ENCODE results near the gene APBA2. TPM values are rescaled to one million over a fixed set of nuclear protein-coding genes. Genes with fewer than 3 reads are reported as not detected.

APBA2 gene
- total RNA-seq, 4 donors from 2014 or later, result 3.3 to 5.4 (median 4.5) TPM

- Histone ChIP-seq H3K9me3 (no peaks in the 10 kb centered on the region), H3K27me3 (peaks cover 0 to 6% of the 10 kb centered on the region in 2 donors), H3K36me3 (no peaks in the 10 kb centered on the region), H3K4me3 (no peak overlapping the region), H3K27ac (no peak overlapping the region), H3K4me1 (peaks cover 0 to 14% (median 3%) of the 10 kb centered on the region in 4 donors)
- TF ChIP-seq POLR2A (IDR thresholded peaks at IDR 0.05), result no peak
- TF ChIP-seq CTCF (IDR thresholded peaks at IDR 0.05), result no peak
- TF ChIP-seq EP300 (IDR thresholded peaks at IDR 0.05), result no peak
- DNase-seq (ENCODE audit: low spot score in 2 of 2), result no peak
- WGBS, 2 donors, result 85 to 92% methylated on average over 20 of the region's 20 CpGs
Observed at GRCh38 chr15:29117778-29118177, 232.0 kb downstream of the APBA2 start.

GRCh38 chr15:29119847-29120246, 234.1 kb downstream of the APBA2 start:
- Histone ChIP-seq H3K4me1 (peaks cover 0 to 12% (median 3%) of the 10 kb centered on the region in 4 donors), H3K27me3 (peaks cover 0 to 4% of the 10 kb centered on the region in 2 donors), H3K4me3 (no peak overlapping the region), H3K36me3 (no peaks in the 10 kb centered on the region), H3K27ac (no peak overlapping the region), H3K9me3 (no peaks in the 10 kb centered on the region)
- DNase-seq (ENCODE audit: low spot score in 2 of 2), result no peak
- WGBS, 2 donors, result 54 to 62% methylated on average over 6 of the region's 8 CpGs
- no peak for TF ChIP-seq CTCF (IDR thresholded peaks at IDR 0.05)
- TF ChIP-seq POLR2A (IDR thresholded peaks at IDR 0.05), result no peak
- TF ChIP-seq EP300 (IDR thresholded peaks at IDR 0.05), result no peak

DNA sequence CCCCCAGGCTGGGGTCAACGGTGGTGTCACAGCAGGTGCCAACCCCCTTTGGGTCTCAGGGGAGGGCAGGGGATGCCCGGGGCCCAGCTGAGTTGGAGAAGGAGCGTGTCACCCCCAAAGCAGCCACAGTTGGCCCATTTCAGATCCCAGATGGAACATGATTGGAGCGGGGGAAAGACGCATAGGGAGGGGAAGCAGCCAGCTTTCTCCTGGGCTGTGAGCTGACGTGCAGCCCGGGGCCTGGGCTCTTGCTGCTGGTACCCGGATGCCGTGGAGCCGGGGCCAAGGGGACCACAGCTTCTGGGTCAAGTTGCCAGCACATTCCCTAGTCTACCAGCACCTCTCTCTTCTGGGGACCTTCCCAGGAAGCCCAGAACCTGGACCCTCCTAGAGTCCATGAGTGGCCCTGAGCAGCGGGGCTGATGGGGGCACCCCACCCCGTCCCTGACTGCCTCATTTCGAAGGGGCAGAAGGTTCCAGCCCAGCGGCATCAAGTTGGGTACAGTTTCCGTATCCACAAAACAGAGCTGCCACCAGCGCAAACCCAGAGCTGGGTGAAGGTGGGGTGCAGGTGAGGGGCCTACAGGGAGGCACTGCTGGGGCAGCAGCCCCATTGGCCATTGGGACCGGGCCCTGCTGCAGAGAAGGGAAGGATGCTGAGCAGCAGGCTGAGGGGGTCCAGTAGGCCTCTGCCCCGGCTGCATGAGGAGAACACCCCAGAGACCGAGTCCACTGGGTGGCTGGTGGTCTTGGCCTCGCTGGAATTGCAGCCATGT, 235.0 kb downstream of the APBA2 start:
- H3K27ac ChIP-seq, result no peak overlapping the region
- no peak for DNase-seq (ENCODE audit: low spot score in 2 of 2)
- no peak overlapping the region for H3K4me3 ChIP-seq
- no peaks in the 10 kb centered on the region for H3K27me3 ChIP-seq
- peaks cover 0 to 2% (median 0%) of the 10 kb centered on the region in 4 donors for H3K4me1 ChIP-seq
- no peak for TF ChIP-seq POLR2A (IDR thresholded peaks at IDR 0.05)
- no peak for TF ChIP-seq CTCF (IDR thresholded peaks at IDR 0.05)
- TF ChIP-seq EP300 (IDR thresholded peaks at IDR 0.05), result no peak
- H3K36me3 ChIP-seq, result no peaks in the 10 kb centered on the region
- WGBS, 2 donors, result 87 to 90% methylated on average over 13 to 19 of the region's 20 CpGs
- no peaks in the 10 kb centered on the region for H3K9me3 ChIP-seq

DNA sequence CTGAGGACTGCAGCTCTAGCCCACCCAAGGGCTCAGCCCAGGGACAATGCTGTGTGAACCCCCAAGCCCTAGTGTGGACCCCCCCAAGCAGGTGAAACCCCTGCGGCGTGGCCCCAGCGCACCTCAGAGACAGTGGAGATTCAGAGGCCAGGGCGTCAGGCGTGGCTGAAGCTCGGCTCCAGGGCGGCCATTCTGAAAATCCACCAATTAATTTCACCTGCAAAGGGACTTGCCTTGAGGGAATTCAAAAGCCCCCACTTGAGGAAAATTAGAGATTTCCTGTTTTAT, 235.5 kb downstream of the APBA2 start:
- Histone ChIP-seq H3K9me3 (no peaks in the 10 kb centered on the region), H3K4me1 (no peaks in the 10 kb centered on the region), H3K27ac (no peak overlapping the region), H3K27me3 (no peaks in the 10 kb centered on the region), H3K36me3 (no peaks in the 10 kb centered on the region), H3K4me3 (no peak overlapping the region)
- no peak for DNase-seq (ENCODE audit: low spot score in 2 of 2)
- WGBS, 2 donors, result 82 to 84% methylated on average over 7 of the region's 7 CpGs
- TF ChIP-seq EP300 (IDR thresholded peaks at IDR 0.05) (no peak), POLR2A (IDR thresholded peaks at IDR 0.05) (no peak), CTCF (IDR thresholded peaks at IDR 0.05) (no peak)

GRCh38 chr15:29121907-29122306, 236.1 kb downstream of the APBA2 start:
- WGBS, 2 donors, result 72 to 77% methylated on average over 5 to 9 of the region's 9 CpGs
- Histone ChIP-seq H3K27me3 (no peaks in the 10 kb centered on the region), H3K36me3 (no peaks in the 10 kb centered on the region), H3K4me3 (no peak overlapping the region), H3K4me1 (no peaks in the 10 kb centered on the region), H3K9me3 (no peaks in the 10 kb centered on the region), H3K27ac (no peak overlapping the region)
- DNase-seq (ENCODE audit: low spot score in 2 of 2), result no peak
- TF ChIP-seq POLR2A (IDR thresholded peaks at IDR 0.05) (no peak), CTCF (IDR thresholded peaks at IDR 0.05) (no peak), EP300 (IDR thresholded peaks at IDR 0.05) (no peak)

Data from tibial nerve (tissue), 4 donors.